HG03558 (cell line): ENCODE measurements around the gene MALL.
"Not testable (repeated sequence)": the region's sequence is repeated elsewhere in the genome, so short reads cannot be mapped to it uniquely, and the experiment has no call there.

Source experiments
- ATAC-seq: cut with Tn5 transposase; IDR thresholded peaks from one replicate; pipeline ENCODE4 v1.9.1; 2021; ENCODE audit warnings: moderate number of reproducible peaks; ENCODE audit not compliant: unreplicated experiment; ENCODE audit errors: extremely low read depth

Gene MALL

GRCh38 chr2:110055819-110056408, 59.7 kb downstream of the MALL start:
- ATAC-seq = not testable (repeated sequence)

DNA sequence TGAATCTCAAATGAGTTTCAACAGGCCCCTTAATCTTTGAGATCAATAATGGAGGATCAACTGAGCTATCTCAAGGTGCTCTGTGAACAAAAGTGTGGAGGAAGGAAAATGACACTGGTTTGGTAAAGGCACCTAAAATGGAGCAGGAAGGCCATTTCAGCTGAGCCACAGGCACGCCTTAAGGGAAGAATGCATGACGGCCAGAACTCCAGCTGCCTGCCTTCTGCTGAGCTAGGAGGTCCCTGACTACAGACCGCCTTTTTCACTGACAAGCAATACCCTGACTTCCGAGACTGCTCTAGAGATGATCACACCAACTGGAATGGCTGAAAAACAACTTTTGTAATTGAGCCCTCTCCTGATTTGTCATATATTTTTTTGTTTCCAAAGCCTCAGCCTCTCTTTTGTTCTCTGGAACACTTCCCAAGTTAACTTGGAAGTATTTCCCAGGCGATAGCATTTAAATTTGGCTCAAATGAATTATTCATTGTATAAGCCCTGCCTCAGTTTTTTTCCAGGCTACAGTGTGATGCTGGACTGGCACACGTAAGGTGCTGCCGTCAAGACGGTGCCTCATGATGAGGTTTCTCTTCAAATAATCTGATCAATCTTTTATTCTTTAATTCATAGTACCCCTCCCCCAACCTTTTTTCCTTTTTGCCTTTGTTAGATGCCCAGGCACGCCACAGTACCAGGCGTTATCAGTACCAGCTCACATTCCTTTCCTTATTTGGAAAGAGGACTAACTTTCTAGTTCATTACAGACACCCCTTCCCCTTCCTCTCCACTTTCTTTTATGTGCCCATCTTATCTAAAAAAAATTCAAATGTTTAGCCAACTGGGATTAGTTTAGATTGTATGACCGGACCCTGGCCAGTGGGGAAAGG, 60.9 kb downstream of the MALL start:
- ATAC-seq = not testable (repeated sequence)

- ATAC-seq = not testable (repeated sequence)
Observed at GRCh38 chr2:110053688-110054087, 61.9 kb downstream of the MALL start.

GRCh38 chr2:110052166-110052565, 63.5 kb downstream of the MALL start:
- not testable (repeated sequence) for ATAC-seq

DNA sequence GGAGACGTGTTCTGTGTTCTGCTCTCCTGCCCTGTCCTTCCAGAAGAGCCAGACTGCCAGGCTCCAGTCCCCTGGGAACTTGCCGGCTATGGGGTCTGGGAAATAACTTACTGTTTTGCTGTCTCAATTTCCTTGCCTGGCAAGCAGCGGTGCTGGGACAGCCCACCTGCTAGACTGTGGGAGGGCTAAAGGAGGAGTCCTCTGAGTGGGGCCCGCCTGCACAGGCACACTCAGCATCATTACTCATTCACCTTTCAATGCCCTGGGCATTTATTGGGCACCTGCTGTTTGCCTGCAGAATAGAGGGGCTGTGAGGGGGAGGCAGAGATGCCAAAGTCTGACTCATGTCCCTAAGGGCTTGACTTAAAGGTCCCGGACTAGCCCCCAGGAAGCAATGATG, 65.4 kb downstream of the MALL start:
- not testable (repeated sequence) for ATAC-seq

DNA sequence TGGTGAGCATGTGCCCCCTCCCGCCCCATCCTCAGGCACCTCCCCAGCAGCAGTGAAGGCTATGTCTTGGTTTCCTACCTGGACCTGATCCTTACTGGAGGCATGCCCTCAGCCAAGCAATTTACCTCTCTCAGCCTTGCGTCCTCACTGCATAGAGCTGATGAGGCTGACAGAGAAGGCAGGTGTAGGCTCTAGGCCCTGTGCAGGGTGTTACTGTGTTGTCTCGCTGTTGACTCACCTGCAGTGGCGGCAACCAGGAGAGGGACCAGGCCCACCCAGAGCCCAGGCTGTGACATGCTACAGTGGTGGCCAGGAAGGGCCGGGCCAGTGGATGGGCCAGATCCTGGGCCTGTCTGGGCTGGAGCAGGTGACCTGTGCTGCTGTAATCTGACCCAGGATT, 65.9 kb downstream of the MALL start:
- ATAC-seq = not testable (repeated sequence)

DNA sequence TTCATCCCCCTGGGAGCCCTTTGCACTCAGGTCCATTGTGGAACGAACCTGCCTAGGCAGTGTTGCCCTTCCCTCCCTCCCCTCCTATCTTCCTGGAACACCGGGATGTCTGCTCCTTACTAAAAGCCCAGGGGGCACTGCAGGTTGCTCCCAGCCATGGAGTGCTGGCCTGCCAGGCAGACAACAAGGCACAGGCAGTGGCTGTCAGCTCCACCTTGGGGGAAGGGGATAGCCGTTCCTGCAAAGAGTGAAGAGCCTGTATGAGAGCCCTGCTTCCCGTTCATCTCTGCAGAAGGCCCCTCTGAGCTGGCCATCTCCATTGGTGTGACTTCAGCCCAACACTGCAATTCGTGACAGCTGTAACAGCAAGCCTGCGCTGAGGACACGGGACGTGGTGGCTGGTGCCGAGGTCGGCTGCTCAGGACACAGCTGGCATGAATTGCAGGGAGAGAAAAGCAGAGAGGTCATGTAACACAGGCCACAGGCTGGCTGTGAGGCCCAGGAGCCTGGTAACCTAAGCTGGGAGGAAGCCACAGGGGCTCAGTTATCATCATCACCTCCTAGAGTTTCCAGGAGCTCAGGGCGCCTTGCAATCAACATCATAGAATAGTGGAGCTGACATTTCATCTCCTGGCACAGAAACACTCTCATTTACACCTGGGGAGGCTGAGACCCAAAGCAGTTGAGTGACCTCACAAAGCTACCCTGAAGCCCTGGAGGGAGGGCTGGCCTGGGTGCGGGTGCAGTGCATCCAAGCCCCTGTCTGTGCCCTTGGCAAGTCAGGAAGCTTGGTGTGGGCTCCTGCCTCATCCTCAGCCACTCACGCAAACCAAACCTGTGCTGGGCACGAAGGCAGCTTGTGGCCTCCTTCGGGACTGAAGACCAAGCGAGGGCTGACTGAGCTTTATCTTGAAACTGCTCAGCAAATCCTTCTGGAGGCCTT, 67.1 kb downstream of the MALL start:
- ATAC-seq = not testable (repeated sequence)

DNA sequence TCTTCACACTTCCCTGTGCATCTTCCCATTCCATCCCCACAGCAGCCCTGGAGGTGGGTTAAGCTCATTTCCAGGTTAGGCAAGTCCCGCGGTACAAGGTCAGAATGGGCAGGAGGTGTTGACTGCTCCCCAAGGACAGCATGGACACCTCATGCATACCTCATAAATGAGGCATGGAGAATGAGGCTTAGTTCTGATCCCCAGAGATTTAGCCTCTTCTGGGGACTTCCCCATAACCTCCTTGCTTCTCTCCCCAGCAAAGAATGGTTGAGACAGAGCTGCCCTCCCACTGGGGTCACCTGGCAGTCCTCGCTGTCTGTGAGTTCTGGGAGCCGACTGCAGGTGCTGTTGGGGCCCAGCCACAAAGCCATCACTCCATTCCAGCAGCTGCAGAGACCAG, 68.4 kb downstream of the MALL start:
- not testable (repeated sequence) for ATAC-seq

GRCh38 chr2:110041941-110042660, 73.5 kb downstream of the MALL start:
- ATAC-seq = not testable (repeated sequence)

DNA sequence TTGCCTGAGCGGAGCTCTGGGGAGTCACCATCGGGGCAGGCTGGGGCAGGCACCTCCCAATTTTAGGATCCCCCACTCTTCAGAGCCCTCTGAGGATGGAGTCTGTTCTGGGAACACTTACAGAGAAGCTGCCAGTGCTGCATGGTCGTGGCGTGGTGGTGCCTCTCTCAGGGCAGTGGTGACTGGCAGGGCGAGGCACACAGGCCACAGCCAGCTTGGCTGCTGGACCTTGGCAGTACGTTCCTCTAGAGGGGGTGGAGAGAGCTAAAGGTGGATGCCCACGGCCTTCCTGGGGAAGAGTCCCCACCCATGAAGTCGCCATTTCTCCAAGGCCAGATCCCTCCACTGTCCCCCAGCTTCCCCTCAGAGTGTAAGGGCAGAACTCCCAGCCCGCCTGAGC, 78.3 kb downstream of the MALL start:
- not testable (repeated sequence) for ATAC-seq

- not testable (repeated sequence) for ATAC-seq
Observed at GRCh38 chr2:110035384-110035783, 80.2 kb downstream of the MALL start.

GRCh38 chr2:110034935-110035334, 80.7 kb downstream of the MALL start:
- not testable (repeated sequence) for ATAC-seq
